KMS-11 (cell line): Measurements from ENCODE around the gene NSUN6.

Source experiments
- H2AFZ ChIP-seq: fragments of 200-600 bp; sonication (generic); 2 replicates; pipeline ENCODE4 v1.6.1; 2016; ENCODE audit warnings: antibody characterized with exemption, mixed run types, low read depth
- H3K27ac ChIP-seq: fragments of 200-600 bp; sonication (generic); 2 replicates; pipeline ENCODE4 v1.6.1; 2016; ENCODE audit warnings: mild to moderate bottlenecking, mixed run types
- H3K27me3 ChIP-seq: fragments of 200-600 bp; sonication (generic); 2 replicates; pipeline ENCODE4 v1.6.1; 2017; ENCODE audit warnings: mild to moderate bottlenecking, low read depth, mixed run types, moderate library complexity; ENCODE audit not compliant: insufficient read depth
- H3K36me3 ChIP-seq: fragments of 200-600 bp; sonication (generic); 2 replicates; pipeline ENCODE4 v1.6.1; 2017; ENCODE audit warnings: mild to moderate bottlenecking, mixed run types; ENCODE audit not compliant: insufficient read depth
- H3K4me1 ChIP-seq: fragments of 200-600 bp; sonication (generic); 2 replicates; pipeline ENCODE4 v1.6.1; 2016; ENCODE audit warnings: mild to moderate bottlenecking, low read depth, mixed run types; ENCODE audit not compliant: poor library complexity, severe bottlenecking
- H3K4me2 ChIP-seq: fragments of 200-600 bp; sonication (generic); 2 replicates; pipeline ENCODE4 v1.7.0; 2016; ENCODE audit warnings: mild to moderate bottlenecking, mixed run types
- H3K4me3 ChIP-seq: fragments of 200-600 bp; sonication (generic); IDR thresholded peaks from 2 replicates; pipeline ENCODE4 v1.6.1; 2017; ENCODE audit warnings: low read depth, low read length, mixed read lengths; ENCODE audit not compliant: insufficient read depth
- H3K79me2 ChIP-seq: fragments of 200-600 bp; sonication (generic); 2 replicates; pipeline ENCODE4 v1.6.1; 2016; ENCODE audit warnings: low read depth, mixed run types; ENCODE audit not compliant: insufficient read depth
- H3K9ac ChIP-seq: fragments of 200-600 bp; sonication (generic); 2 replicates; pipeline ENCODE4 v1.6.1; 2016; ENCODE audit warnings: mild to moderate bottlenecking, mixed run types
- H4K20me1 ChIP-seq: fragments of 200-600 bp; sonication (generic); 2 replicates; pipeline ENCODE4 v1.6.1; 2016; ENCODE audit warnings: mild to moderate bottlenecking, mixed run types; ENCODE audit not compliant: insufficient read depth
- TF ChIP-seq, protein P1 (sequence below): fragments of 200-600 bp; sonication (generic); conservative IDR thresholded peaks from 2 replicates; pipeline ENCODE4 v1.6.1; 2017; ENCODE audit warnings: low read depth, mild to moderate bottlenecking, antibody characterized with exemption, low read length, moderate library complexity, mixed read lengths

Gene NSUN6

GRCh38 chr10:18665815-18666558 is 14.6 kb upstream of the NSUN6 start:
- Histone ChIP-seq H2AFZ (no peak overlapping the region), H4K20me1 (no peaks in the 10 kb centered on the region), H3K27me3 (no peaks in the 10 kb centered on the region), H3K4me2 (no peak overlapping the region), H3K79me2 (peaks cover 69% of the 10 kb centered on the region), H3K27ac (no peak overlapping the region), H3K9ac (no peak overlapping the region), H3K4me3 (no peak overlapping the region), H3K4me1 (peaks cover 8% of the 10 kb centered on the region), H3K36me3 (no peaks in the 10 kb centered on the region)
- TF ChIP-seq, protein P1, sequence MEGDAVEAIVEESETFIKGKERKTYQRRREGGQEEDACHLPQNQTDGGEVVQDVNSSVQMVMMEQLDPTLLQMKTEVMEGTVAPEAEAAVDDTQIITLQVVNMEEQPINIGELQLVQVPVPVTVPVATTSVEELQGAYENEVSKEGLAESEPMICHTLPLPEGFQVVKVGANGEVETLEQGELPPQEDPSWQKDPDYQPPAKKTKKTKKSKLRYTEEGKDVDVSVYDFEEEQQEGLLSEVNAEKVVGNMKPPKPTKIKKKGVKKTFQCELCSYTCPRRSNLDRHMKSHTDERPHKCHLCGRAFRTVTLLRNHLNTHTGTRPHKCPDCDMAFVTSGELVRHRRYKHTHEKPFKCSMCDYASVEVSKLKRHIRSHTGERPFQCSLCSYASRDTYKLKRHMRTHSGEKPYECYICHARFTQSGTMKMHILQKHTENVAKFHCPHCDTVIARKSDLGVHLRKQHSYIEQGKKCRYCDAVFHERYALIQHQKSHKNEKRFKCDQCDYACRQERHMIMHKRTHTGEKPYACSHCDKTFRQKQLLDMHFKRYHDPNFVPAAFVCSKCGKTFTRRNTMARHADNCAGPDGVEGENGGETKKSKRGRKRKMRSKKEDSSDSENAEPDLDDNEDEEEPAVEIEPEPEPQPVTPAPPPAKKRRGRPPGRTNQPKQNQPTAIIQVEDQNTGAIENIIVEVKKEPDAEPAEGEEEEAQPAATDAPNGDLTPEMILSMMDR, result no peak

DNA sequence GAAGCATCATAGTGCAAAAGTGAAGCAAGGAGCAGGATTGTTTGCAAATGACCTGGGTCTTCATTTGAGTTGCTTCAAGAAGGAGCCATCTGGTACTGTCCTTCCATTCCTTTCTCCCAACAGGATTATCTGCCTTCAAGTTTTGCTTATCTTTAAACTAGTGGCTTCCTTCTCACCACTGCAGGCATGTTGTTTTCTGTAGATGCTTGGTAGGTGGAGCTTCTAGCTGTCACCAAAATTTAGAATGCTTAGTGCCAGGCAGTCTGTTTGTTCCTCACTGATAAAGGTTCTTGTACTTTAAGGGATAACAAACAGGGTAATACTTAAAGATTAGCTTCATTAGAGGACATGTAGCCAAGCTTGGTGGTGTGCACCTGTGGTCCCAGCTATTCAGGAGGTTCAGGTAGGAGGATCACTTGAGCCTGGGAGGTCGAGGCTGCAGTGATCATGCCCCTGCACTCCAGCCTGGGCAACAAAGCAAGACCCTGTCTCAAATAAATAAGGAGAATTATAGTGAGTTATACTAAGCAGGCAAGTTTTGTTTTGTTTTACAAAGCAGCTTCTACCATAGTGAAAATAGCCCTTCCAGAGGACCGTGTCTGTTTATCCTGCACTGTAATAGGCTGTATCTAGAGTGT is 13.6 kb upstream of the NSUN6 start:
- Histone ChIP-seq H3K36me3 (no peaks in the 10 kb centered on the region), H3K27ac (no peak overlapping the region), H3K4me3 (no peak overlapping the region), H3K4me2 (no peak overlapping the region), H4K20me1 (no peaks in the 10 kb centered on the region), H3K4me1 (peaks cover 11% of the 10 kb centered on the region), H3K27me3 (no peaks in the 10 kb centered on the region), H3K79me2 (peaks cover 79% of the 10 kb centered on the region), H3K9ac (no peak overlapping the region), H2AFZ (no peak overlapping the region)
- TF ChIP-seq, protein P1, result no peak

DNA sequence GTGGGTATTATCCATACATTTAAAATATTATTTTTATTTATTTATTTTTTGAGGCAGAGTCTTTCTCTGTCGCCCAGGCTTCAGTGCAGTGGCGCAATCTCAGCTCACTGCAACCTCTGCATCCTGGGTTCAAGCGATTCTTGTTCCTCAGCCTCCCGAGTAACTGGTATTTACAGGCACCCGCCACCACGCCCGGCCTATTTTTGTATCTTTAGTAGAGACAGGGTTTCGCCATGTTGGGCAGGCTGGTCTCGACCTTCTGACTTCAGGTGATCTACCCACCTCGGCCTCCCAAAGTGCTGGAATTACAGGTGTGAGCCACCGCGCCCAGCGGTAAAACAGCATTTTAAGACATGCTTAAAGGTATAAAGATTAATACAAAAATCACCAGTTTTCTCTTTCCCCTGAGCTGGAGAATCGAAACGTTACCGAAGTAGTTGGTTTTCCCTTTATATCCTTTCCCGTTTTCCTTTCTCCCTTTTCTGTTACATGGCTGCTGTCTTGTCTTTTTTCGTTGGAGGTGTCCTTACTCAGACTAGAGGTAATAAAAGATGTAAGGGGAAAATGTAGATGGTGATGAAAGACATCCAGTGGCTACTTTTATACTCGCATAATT is 9.5 kb upstream of the NSUN6 start:
- H3K27me3 ChIP-seq, result no peaks in the 10 kb centered on the region
- H3K9ac ChIP-seq, result no peak overlapping the region
- H3K79me2 ChIP-seq, result peaks cover 67% of the 10 kb centered on the region
- H3K36me3 ChIP-seq, result no peaks in the 10 kb centered on the region
- H3K27ac ChIP-seq, result peak overlapping the region; percentile 92; the same call in 1 of the 2 replicates
- no peaks in the 10 kb centered on the region for H4K20me1 ChIP-seq
- TF ChIP-seq, protein P1, result no peak
- H3K4me1 ChIP-seq, result peaks cover 16% of the 10 kb centered on the region
- H3K4me3 ChIP-seq, result no peak overlapping the region
- peak overlapping the region; percentile 91 for H3K4me2 ChIP-seq
- no peak overlapping the region for H2AFZ ChIP-seq

GRCh38 chr10:18659819-18660535 is 8.6 kb upstream of the NSUN6 start:
- H3K27me3 ChIP-seq, result no peaks in the 10 kb centered on the region
- H2AFZ ChIP-seq, result peak overlapping the region; percentile 91
- H3K36me3 ChIP-seq, result no peaks in the 10 kb centered on the region
- H3K4me2 ChIP-seq, result peak overlapping the region; percentile 91
- H3K27ac ChIP-seq, result peak overlapping the region; percentile 92
- no peak overlapping the region for H3K4me3 ChIP-seq
- peaks cover 16% of the 10 kb centered on the region for H3K4me1 ChIP-seq
- TF ChIP-seq, protein P1, result no peak
- peak overlapping the region; percentile 91 for H3K9ac ChIP-seq
- peaks cover 58% of the 10 kb centered on the region for H3K79me2 ChIP-seq
- H4K20me1 ChIP-seq, result no peaks in the 10 kb centered on the region
